ENCODE results near the gene NR1H2. TPM values are rescaled to one million over a fixed set of nuclear protein-coding genes. Genes with fewer than 3 reads are reported as not detected.

The NR1H2 gene
- total and polyA plus RNA-seq, 2 experiments from 2014 or later = 102 to 140 TPM

DNA sequence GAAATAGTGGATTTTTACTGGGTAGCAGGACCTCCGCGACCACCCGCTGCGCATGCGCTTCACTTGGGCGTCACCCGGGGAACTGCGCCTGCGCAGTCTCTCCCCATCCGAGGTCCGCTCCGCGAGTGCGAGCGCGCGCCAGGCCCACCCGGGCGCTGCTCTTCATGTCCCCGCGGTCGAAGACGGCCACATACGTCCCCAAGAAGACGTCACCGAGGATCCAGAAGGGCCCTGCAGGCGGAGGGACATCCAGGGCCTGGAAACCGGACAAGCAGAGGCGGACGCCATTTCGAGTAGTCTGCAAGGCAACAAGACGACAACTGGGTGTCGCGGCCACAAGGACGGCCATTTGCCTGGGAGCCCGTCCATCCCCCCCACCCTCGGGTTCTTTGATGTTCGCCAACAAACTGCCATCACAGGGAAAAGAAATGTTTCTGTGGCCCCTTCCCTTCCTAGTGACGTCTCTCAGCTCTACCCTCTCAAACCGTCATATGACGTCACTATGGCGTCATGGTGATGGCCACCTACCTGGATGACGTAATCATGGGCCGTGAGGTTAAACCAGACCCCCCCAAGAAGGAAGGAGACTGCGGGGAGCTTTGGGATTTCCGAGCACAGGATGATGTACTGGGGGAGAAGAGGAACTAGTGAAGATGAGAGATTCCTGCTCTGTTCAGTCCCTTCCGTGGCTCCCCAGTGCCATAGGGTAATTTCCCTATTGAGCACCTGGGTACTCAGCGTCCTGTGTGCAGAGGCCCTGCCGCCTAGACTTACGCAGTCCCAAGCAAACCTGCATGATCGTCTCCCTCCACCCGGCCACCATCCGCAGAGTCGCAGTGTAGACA lies 17.6 kb upstream of the NR1H2 start:
- in situ Hi-C loops (cut with MboI) = loop anchor here (25.0 kb wide), 2 partner anchors 429 to 554 kb away; partner anchors contain the start of genes ACP4 and KLK4
- H3K4me2 ChIP-seq (ENCODE audit: unreplicated experiment) = no peak overlapping the region
- no peaks in the 10 kb centered on the region for H3K36me3 ChIP-seq (ENCODE audit: low read depth)
- no peak overlapping the region for H3K9ac ChIP-seq
- no peaks in the 10 kb centered on the region for H3K27me3 ChIP-seq (replicated peaks; ENCODE audit: insufficient read depth)
- no peak overlapping the region for H3K27ac ChIP-seq
- 62 to 64% methylated on average over 43 to 54 of the region's 54 CpGs for WGBS, 2 experiments (ENCODE audit: low coverage in 1 of 2, low lambda C conversion rate in 2 of 2, missing lambda C conversion rate in 2 of 2)
- no peaks in the 10 kb centered on the region for H3K4me1 ChIP-seq (ENCODE audit: insufficient read depth)
- no peaks in the 10 kb centered on the region for H3F3A ChIP-seq (ENCODE audit: insufficient read depth)
- 0 out of 2 replicates have a peak overlapping the region, but pooled peaks have one; percentile 32 for H3K4me3 ChIP-seq
- DNase-seq = peak; percentile 17
- peak overlapping the region; percentile 41; the same call in 1 of the 2 replicates for H2AFZ ChIP-seq
- H3K79me2 ChIP-seq (ENCODE audit: insufficient read depth) = no peaks in the 10 kb centered on the region
- no peaks in the 10 kb centered on the region for H3K9me2 ChIP-seq (ENCODE audit: insufficient read depth)
- TF ChIP-seq EZH2 (IDR thresholded peaks at IDR 0.05; ENCODE audit: insufficient read depth, poor library complexity, severe bottlenecking) = no peak
- no peak for TF ChIP-seq EZH2phosphoT487 (IDR thresholded peaks at IDR 0.05; ENCODE audit: insufficient read depth, low read depth)
- no peaks in the 10 kb centered on the region for H3K9me3 ChIP-seq (ENCODE audit: low read depth)
- H4K20me1 ChIP-seq (ENCODE audit: insufficient read depth) = no peaks in the 10 kb centered on the region

DNA sequence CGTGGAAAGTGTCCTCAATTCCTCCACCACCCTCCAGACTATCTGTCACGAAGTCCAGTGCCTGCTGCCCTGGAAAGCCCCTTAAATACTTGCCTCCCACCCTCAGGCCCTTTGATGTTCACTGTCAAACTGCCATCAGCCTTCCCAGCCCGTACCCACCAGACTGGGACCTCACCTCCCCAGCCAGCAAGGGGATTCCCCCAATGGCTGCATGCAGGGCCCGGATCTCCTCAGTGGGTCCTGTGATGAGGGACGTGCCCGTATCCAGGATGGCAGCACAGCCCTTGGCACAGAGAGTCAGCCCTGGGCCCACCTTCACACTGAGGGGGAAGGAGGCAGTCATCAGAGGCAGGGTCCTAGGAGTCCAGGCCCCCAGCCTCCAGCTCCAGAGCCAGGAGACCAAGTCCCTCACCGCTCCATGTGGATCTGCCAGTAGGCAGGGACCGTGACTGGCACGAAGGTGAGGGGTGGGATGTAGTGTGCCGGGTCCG lies 16.9 kb upstream of the NR1H2 start:
- Histone ChIP-seq H3K4me3 (no peak overlapping the region), H3K9me2 (ENCODE audit: insufficient read depth) (no peaks in the 10 kb centered on the region), H3K27me3 (replicated peaks; ENCODE audit: insufficient read depth) (no peaks in the 10 kb centered on the region), H3K36me3 (ENCODE audit: low read depth) (no peaks in the 10 kb centered on the region), H3F3A (ENCODE audit: insufficient read depth) (no peaks in the 10 kb centered on the region), H3K79me2 (ENCODE audit: insufficient read depth) (no peaks in the 10 kb centered on the region), H3K4me2 (ENCODE audit: unreplicated experiment) (no peak overlapping the region), H3K4me1 (ENCODE audit: insufficient read depth) (no peaks in the 10 kb centered on the region), H3K9ac (no peak overlapping the region), H2AFZ (no peak overlapping the region), H4K20me1 (ENCODE audit: insufficient read depth) (no peaks in the 10 kb centered on the region), H3K27ac (no peak overlapping the region), H3K9me3 (ENCODE audit: low read depth) (no peaks in the 10 kb centered on the region)
- 66 to 68% methylated on average over 11 of the region's 11 CpGs for WGBS, 2 experiments (ENCODE audit: low coverage in 1 of 2, low lambda C conversion rate in 2 of 2, missing lambda C conversion rate in 2 of 2)
- in situ Hi-C loops (cut with MboI) = loop anchor here (25.0 kb wide), 2 partner anchors 428 to 553 kb away; partner anchors contain the start of genes ACP4 and KLK4
- no peak for TF ChIP-seq EZH2 (IDR thresholded peaks at IDR 0.05; ENCODE audit: insufficient read depth, poor library complexity, severe bottlenecking)
- TF ChIP-seq EZH2phosphoT487 (IDR thresholded peaks at IDR 0.05; ENCODE audit: insufficient read depth, low read depth) = no peak
- DNase-seq = no peak

DNA sequence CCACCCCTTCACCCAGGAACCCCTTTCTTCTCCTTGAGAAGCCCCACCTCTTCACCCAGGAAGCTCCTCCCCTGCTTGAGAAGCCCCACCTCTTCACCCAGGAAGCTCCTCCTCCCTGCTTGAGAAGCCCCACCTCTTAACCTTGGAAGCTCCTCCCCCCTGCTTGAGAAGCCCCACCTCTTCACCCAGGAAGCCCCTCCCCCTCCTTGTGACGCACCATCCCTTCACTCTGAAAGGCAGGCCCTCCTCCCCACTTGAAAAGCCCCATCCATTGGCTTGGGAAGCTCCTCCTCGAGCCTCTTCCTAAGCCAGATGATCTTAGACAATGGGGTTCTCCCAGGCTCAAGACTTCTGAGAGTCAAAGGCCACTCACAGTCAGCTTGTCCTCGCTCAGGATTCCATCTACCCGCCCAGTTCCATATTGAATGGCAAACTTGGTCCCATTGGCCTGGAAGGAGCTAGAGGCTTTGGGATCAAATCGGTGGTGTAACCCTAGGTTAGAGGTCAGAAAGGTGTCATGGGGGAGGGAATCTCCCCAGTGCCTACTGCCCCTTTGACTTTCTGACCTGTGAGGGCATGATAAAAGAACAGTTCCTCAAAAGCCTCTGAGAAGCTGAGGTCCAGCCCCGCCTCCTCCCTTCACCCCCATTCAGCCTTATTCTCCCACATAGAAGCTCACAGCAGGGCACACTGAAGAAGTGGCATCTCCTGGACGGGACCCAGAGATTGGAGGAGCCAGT lies 14.8 kb upstream of the NR1H2 start:
- no peaks in the 10 kb centered on the region for H3K36me3 ChIP-seq (ENCODE audit: low read depth)
- H3K27me3 ChIP-seq (replicated peaks; ENCODE audit: insufficient read depth) = no peaks in the 10 kb centered on the region
- H3K27ac ChIP-seq = no peak overlapping the region
- no peaks in the 10 kb centered on the region for H3K9me2 ChIP-seq (ENCODE audit: insufficient read depth)
- TF ChIP-seq EZH2 (IDR thresholded peaks at IDR 0.05; ENCODE audit: insufficient read depth, poor library complexity, severe bottlenecking) (no peak), EZH2phosphoT487 (IDR thresholded peaks at IDR 0.05; ENCODE audit: insufficient read depth, low read depth) (no peak)
- WGBS, 2 experiments (ENCODE audit: low coverage in 1 of 2, low lambda C conversion rate in 2 of 2, missing lambda C conversion rate in 2 of 2) = 58 to 66% methylated on average over 7 of the region's 7 CpGs
- no peaks in the 10 kb centered on the region for H3F3A ChIP-seq (ENCODE audit: insufficient read depth)
- in situ Hi-C loops (cut with MboI) = loop anchor here (25.0 kb wide), 2 partner anchors 426 to 551 kb away; partner anchors contain the start of genes ACP4 and KLK4
- no peaks in the 10 kb centered on the region for H3K4me1 ChIP-seq (ENCODE audit: insufficient read depth)
- no peaks in the 10 kb centered on the region for H4K20me1 ChIP-seq (ENCODE audit: insufficient read depth)
- no peak overlapping the region for H3K4me2 ChIP-seq (ENCODE audit: unreplicated experiment)
- peak; percentile 27 for DNase-seq
- H3K9ac ChIP-seq = no peak overlapping the region
- H3K9me3 ChIP-seq (ENCODE audit: low read depth) = no peaks in the 10 kb centered on the region
- no peak overlapping the region for H3K4me3 ChIP-seq
- no peak overlapping the region for H2AFZ ChIP-seq
- H3K79me2 ChIP-seq (ENCODE audit: insufficient read depth) = no peaks in the 10 kb centered on the region

DNA sequence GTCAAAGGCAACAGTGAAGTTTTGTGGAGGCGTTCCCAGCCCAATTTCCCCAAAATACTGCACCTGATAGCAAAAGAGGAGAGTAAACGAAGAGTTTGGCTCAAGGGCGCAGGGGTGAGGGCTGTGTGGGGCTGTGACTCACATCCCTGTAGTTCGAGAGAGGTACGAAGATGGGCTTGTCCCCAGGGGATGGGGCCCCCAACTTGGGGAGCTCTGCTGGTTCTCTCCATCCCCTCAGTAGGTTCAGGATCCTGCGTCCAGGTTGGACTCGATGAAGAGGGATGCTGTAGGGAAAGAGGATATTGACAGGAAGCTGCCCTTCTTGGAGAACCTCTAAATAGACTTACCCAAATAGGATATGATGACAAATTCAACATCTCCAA lies 14.2 kb upstream of the NR1H2 start:
- Histone ChIP-seq H3K36me3 (ENCODE audit: low read depth) (no peaks in the 10 kb centered on the region), H3K79me2 (ENCODE audit: insufficient read depth) (no peaks in the 10 kb centered on the region), H3K27ac (no peak overlapping the region), H3F3A (ENCODE audit: insufficient read depth) (no peaks in the 10 kb centered on the region), H4K20me1 (ENCODE audit: insufficient read depth) (no peaks in the 10 kb centered on the region), H3K27me3 (replicated peaks; ENCODE audit: insufficient read depth) (no peaks in the 10 kb centered on the region), H3K9me2 (ENCODE audit: insufficient read depth) (no peaks in the 10 kb centered on the region), H2AFZ (no peak overlapping the region), H3K9me3 (ENCODE audit: low read depth) (no peaks in the 10 kb centered on the region), H3K4me2 (ENCODE audit: unreplicated experiment) (no peak overlapping the region), H3K4me1 (ENCODE audit: insufficient read depth) (no peaks in the 10 kb centered on the region), H3K4me3 (no peak overlapping the region), H3K9ac (no peak overlapping the region)
- in situ Hi-C loops (cut with MboI) = loop anchor here (25.0 kb wide), 2 partner anchors 425 to 550 kb away; partner anchors contain the start of genes ACP4 and KLK4
- no peak for DNase-seq
- no peak for TF ChIP-seq EZH2phosphoT487 (IDR thresholded peaks at IDR 0.05; ENCODE audit: insufficient read depth, low read depth)
- TF ChIP-seq EZH2 (IDR thresholded peaks at IDR 0.05; ENCODE audit: insufficient read depth, poor library complexity, severe bottlenecking) = no peak
- 77 to 81% methylated on average over 7 of the region's 7 CpGs for WGBS, 2 experiments (ENCODE audit: low coverage in 1 of 2, low lambda C conversion rate in 2 of 2, missing lambda C conversion rate in 2 of 2)

Measured in GM23248 (cell line).